Activated T-cell treated with anti-CD3 and anti-CD28 coated beads, Interleukin-2, amount 50 U/mL, for 72 hours (primary cell): ENCODE data around the gene NFATC1. TPM values are rescaled to one million over a fixed set of nuclear protein-coding genes. Genes with fewer than 3 reads are reported as not detected.

ENCODE experiments used
- ATAC-seq, 2 donors: fragments of 150-1000 bp; cut with Tn5 transposase; replicated peaks in 1 of 2; 2 replicates each; pipeline ENCODE4 v1.10.0; 2021; ENCODE audit warnings: moderate library complexity in 2 of 2, mild to moderate bottlenecking in 1 of 2
- DNase-seq, 2 donors: peaks; one replicate each; pipeline ENCODE4 v3.0.0; 2021 to 2022; ENCODE audit warnings: mixed read lengths in 1 of 2
- H3K27ac Mint-ChIP-seq: one replicate; pipeline ENCODE4 v1.8.0; 2022; ENCODE audit warnings: mild to moderate bottlenecking, moderate library complexity, mixed read lengths
- H3K27me3 Mint-ChIP-seq: one replicate; pipeline ENCODE4 v1.8.0; 2022; ENCODE audit warnings: low read depth, mixed read lengths
- H3K36me3 Mint-ChIP-seq, 2 donors: one replicate each; pipeline ENCODE4 v1.8.0; 2022; ENCODE audit warnings: mixed read lengths in 2 of 2, mild to moderate bottlenecking in 1 of 2; ENCODE audit not compliant: insufficient read depth in 2 of 2
- H3K4me1 Mint-ChIP-seq: one replicate; pipeline ENCODE4 v1.8.0; 2022; ENCODE audit warnings: low read depth, mixed read lengths
- H3K4me3 Mint-ChIP-seq, 2 donors: one replicate each; pipeline ENCODE4 v1.8.0; 2022; ENCODE audit warnings: mild to moderate bottlenecking in 2 of 2, mixed read lengths in 2 of 2, moderate library complexity in 2 of 2
- H3K9me3 Mint-ChIP-seq, 2 donors: one replicate each; pipeline ENCODE4 v1.8.0; 2022; ENCODE audit warnings: mixed read lengths in 2 of 2
- total RNA-seq, 2 donors: library from RNA; stranded (reverse); gene quantifications; one replicate each; pipeline ENCODE4 v1.2.3, GENCODE V29; 2022

The NFATC1 gene
- total RNA-seq, 2 donors from 2014 or later, result 70.4 to 86.0 TPM

GRCh38 chr18:79387214-79387613 lies 8.5 kb upstream of the NFATC1 start:
- ATAC-seq (no peak), DNase-seq (no peak)
- Mint-ChIP-seq H3K27me3 (peaks cover 31% of the 10 kb centered on the region), H3K27ac (no peak overlapping the region), H3K4me3 (no peak overlapping the region), H3K9me3 (no peaks in the 10 kb centered on the region), H3K36me3 (no peaks in the 10 kb centered on the region), H3K4me1 (peaks cover 14% of the 10 kb centered on the region)

DNA sequence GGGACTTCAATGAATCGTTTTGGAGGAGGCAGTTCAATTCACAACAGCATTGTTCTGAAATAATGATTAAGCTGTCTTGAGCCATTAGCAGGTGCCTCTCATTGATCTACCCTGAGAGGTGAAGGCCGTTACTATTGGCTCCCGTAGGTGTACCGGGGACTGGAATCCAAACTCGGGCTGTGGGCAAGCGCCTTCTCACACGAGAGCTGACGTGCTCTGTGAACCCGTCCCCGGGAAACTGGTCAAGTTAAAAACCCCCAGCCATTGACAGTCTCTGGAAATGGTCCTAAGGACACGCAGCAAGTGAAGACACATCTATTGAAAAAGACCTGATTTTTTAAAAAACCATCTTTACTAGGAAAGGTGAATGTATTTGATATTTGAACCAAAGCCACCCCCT lies 8.1 kb upstream of the NFATC1 start:
- no peak for ATAC-seq
- Mint-ChIP-seq H3K27ac (no peak overlapping the region), H3K36me3 (no peaks in the 10 kb centered on the region), H3K4me3 (no peak overlapping the region), H3K27me3 (peaks cover 31% of the 10 kb centered on the region), H3K9me3 (no peaks in the 10 kb centered on the region), H3K4me1 (peaks cover 14% of the 10 kb centered on the region)
- no peak for DNase-seq

DNA sequence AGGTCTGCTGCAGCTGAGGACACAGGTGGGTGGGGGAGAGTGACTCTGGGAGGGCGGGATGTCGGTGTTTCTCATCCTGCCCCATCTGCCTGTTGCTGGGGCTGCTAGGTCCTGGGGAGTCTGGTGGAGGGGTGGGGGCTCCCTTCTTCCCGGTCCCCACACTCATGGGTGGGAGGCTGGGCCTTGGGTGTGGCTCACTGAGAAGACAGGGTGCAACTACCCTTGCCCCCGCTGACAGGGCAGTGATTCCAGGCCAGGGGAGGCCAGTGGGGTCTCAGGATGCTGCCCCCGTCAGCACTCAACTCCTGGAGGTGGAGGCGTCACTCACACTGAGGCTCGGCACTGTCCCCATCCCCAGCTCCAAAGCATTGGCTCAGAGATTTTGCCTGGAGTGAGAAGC lies 7.7 kb upstream of the NFATC1 start:
- Mint-ChIP-seq H3K4me3 (no peak overlapping the region), H3K4me1 (peaks cover 14% of the 10 kb centered on the region), H3K36me3 (no peaks in the 10 kb centered on the region), H3K9me3 (no peaks in the 10 kb centered on the region), H3K27me3 (peaks cover 31% of the 10 kb centered on the region), H3K27ac (no peak overlapping the region)
- DNase-seq (no peak), ATAC-seq (no peak)

DNA sequence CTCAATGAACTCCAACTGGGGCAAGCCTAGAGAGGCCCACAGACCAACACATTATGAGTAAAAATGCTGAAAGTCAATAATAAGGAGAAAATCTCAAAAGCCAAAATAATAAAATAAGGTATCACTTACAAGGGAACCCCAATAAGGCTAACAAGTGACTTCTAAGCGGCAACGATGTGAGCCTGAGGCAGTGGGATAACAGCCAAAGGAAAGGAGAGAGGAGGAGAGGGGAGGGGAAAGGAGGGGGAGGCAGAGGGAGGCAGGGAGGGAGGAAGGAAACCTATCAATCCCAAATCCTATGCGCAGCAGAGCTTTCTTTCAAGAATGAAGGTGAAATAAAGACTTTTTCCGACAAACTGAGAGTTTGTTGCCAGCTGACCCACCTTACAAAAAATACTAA lies 6.0 kb upstream of the NFATC1 start:
- Mint-ChIP-seq H3K27ac (no peak overlapping the region), H3K36me3 (no peaks in the 10 kb centered on the region), H3K9me3 (no peaks in the 10 kb centered on the region), H3K27me3 (peaks cover 31% of the 10 kb centered on the region), H3K4me1 (peaks cover 20% of the 10 kb centered on the region), H3K4me3 (no peak overlapping the region)
- ATAC-seq, result no peak
- DNase-seq, result no peak

GRCh38 chr18:79392226-79392625 lies 3.5 kb upstream of the NFATC1 start:
- Mint-ChIP-seq H3K4me1 (peaks cover 20% of the 10 kb centered on the region), H3K9me3 (no peaks in the 10 kb centered on the region), H3K27ac (peak overlapping the region; percentile 25), H3K4me3 (peak overlapping the region; percentile 9 to 87), H3K36me3 (no peaks in the 10 kb centered on the region), H3K27me3 (peaks cover 30% of the 10 kb centered on the region)
- no peak for ATAC-seq
- DNase-seq, result no peak

DNA sequence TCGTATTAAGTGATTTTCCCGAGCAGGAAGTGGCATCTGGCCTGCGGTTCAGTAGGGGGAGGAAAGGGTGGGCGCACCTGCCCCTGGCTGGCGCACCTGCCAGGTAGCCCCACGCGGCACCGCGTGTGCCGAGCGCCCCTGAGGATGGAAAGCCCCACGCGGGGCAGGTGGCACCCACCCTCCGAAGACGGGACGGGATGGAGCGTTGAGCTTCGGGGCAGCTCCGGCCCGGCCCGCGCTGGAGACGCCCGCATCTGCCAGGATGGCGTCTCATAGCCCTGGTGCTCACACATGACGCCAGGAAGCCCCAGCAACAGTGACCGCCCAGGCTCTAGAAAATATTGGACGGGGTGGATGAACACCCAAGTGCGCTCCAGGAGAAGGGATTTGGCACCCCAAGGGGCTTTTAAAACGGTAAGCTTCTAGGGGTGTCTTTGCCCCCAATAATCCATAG lies 2.5 kb upstream of the NFATC1 start:
- no peaks in the 10 kb centered on the region for H3K9me3 Mint-ChIP-seq
- peak overlapping the region; percentile 29 for H3K27ac Mint-ChIP-seq
- H3K27me3 Mint-ChIP-seq, result peaks cover 25% of the 10 kb centered on the region
- peak overlapping the region; percentile 87 to 92 for H3K4me3 Mint-ChIP-seq
- H3K4me1 Mint-ChIP-seq, result peaks cover 23% of the 10 kb centered on the region
- ATAC-seq (peak in 1 of 2 donors; percentile 1), DNase-seq (no peak)
- H3K36me3 Mint-ChIP-seq, result no peaks in the 10 kb centered on the region

- Mint-ChIP-seq H3K9me3 (no peaks in the 10 kb centered on the region), H3K27ac (peak overlapping the region; percentile 83), H3K36me3 (peaks cover under 1 to 3% of the 10 kb centered on the region in 2 donors), H3K27me3 (peaks cover 19% of the 10 kb centered on the region), H3K4me1 (peaks cover 23% of the 10 kb centered on the region), H3K4me3 (peak overlapping the region; percentile 87 to 92)
- DNase-seq (peak; percentile 41 to 56), ATAC-seq (peak; percentile 12 to 16)
These were observed 1.8 kb upstream of the NFATC1 start for GRCh38 chr18:79393635-79394533.

- DNase-seq (peak; percentile 83 to 84), ATAC-seq (peak; percentile 57 to 59)
- Mint-ChIP-seq H3K9me3 (no peaks in the 10 kb centered on the region), H3K4me1 (peaks cover 28% of the 10 kb centered on the region), H3K36me3 (peaks cover 2 to 4% of the 10 kb centered on the region in 2 donors), H3K4me3 (peak overlapping the region; percentile 70 to 83), H3K27ac (peak overlapping the region; percentile 5), H3K27me3 (peaks cover 13% of the 10 kb centered on the region)
These were observed 1.0 kb upstream of the NFATC1 start for GRCh38 chr18:79394534-79395307.

GRCh38 chr18:79395308-79395640 lies 456 bp upstream of the NFATC1 start:
- H3K4me1 Mint-ChIP-seq, result peaks cover 28% of the 10 kb centered on the region
- peak overlapping the region; percentile 5 for H3K27ac Mint-ChIP-seq
- H3K4me3 Mint-ChIP-seq, result peak overlapping the region; percentile 70 to 83
- peaks cover 11% of the 10 kb centered on the region for H3K27me3 Mint-ChIP-seq
- ATAC-seq (no peak), DNase-seq (no peak)
- no peaks in the 10 kb centered on the region for H3K9me3 Mint-ChIP-seq
- peaks cover 2 to 4% of the 10 kb centered on the region in 2 donors for H3K36me3 Mint-ChIP-seq

GRCh38 chr18:79396431-79397246 lies 909 bp downstream of the NFATC1 start:
- DNase-seq (peak; percentile 65 to 73), ATAC-seq (peak; percentile 16 to 20)
- H3K27me3 Mint-ChIP-seq, result no peaks in the 10 kb centered on the region
- peaks cover 7 to 9% of the 10 kb centered on the region in 2 donors for H3K36me3 Mint-ChIP-seq
- H3K9me3 Mint-ChIP-seq, result no peaks in the 10 kb centered on the region
- no peak overlapping the region for H3K27ac Mint-ChIP-seq
- H3K4me1 Mint-ChIP-seq, result peaks cover 37% of the 10 kb centered on the region
- peak overlapping the region; percentile 88 to 97 for H3K4me3 Mint-ChIP-seq

DNA sequence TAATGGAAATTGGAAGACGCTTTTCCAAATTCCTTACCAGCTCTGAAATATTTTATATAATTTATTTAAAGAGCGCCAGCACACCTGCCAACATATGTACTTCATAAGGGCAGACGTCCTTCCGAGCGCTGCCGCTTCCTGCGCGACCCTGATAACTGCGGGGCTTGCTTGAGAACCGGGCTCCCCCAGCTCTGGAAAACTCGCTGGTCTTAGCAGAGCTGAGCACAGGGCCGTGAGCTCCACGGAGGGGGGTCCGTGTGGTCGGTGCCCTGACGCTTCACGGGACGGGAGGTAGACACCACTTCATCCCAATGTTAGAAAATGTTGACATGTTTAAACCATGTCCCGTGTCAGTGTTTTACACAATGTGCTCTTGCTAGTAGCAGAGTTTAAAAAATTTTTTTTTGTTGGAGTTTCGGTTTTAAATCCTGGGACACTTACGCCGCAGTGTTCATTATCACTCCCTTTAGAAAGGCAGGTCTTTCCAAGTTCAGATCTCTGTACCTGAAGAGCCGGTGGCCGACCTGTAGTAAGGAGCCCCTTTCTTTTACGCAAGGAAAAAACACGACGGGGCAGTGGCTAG lies 1.6 kb downstream of the NFATC1 start:
- no peaks in the 10 kb centered on the region for H3K9me3 Mint-ChIP-seq
- H3K36me3 Mint-ChIP-seq, result peaks cover 7 to 9% of the 10 kb centered on the region in 2 donors
- ATAC-seq (no peak), DNase-seq (no peak)
- H3K27me3 Mint-ChIP-seq, result no peaks in the 10 kb centered on the region
- peaks cover 44% of the 10 kb centered on the region for H3K4me1 Mint-ChIP-seq
- H3K4me3 Mint-ChIP-seq, result peak overlapping the region; percentile 88 to 97
- H3K27ac Mint-ChIP-seq, result no peak overlapping the region
